ENCODE results near the gene ATM.
A peak's percentile ranks its signal among the peaks of the same experiment; 100 is the strongest.
"Not testable (repeated sequence)": the region's sequence is repeated elsewhere in the genome, so short reads cannot be mapped to it uniquely, and the experiment has no call there.

Gene ATM

DNA sequence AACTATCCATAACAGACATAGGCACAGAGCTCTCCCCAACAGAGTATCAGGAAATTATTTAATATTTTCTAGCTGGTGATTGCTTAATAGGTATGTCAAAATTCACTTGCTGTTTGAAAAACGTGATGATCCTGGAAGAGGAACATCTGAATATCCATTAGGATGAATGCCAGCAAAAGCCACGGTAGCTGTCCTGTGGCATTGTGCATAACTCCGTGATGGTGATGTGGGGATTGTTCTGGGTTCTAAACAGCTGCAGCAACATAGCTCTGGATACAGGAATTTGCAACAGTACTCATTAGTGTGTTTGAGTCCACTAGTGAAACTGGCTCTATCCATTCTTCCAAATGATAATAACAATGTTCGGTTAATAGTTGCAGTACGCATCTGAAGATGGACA, 165.7 kb downstream of the ATM start:
- DNase-seq, result no peak

DNA sequence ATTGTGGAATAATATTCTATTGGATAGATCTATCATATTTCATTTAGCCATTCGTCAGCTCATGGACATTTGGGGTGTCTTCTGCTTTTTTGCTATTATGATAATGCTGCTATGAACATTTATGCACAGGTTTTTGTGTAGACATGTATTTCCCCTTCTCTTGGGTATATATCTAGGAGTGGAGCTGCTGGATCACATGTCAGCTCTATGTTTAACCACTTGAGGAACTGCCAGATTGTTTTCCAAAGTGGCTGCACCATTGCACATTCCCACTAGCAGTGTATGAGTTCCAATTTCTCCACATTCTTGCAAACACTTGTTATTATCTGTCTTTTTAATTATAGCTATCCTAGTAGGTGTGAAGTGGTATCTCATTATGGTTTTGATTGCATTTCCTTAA, 169.5 kb downstream of the ATM start:
- DNase-seq, result no peak

- no peak for DNase-seq
Observed at GRCh38 chr11:108393046-108393445, 170.2 kb downstream of the ATM start.

DNA sequence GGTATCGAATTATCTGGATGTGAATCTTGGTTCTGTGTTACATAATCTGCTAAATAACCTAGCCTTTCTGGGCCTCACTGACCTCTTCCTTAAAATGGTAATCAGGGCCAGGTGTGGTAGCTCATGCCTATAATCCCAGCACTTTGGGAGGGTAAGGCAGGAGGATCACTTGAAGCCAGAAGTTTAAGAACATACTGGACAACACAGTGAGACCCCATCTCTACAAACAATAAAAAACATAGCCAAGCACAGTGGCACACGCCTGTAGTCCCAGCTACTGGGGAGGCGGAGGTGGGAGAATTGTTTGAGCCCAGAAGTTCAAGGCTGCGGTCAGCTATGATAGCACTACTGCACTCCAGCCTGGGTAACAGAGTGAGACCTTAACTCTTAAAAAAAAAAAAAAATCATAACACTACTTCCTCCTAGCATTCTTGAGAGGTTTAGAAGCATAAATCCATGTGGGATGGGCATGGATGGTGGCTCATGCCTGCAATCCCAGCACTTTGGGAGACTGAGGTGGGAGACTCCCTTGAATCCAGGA, 171.9 kb downstream of the ATM start:
- DNase-seq, result no peak

DNA sequence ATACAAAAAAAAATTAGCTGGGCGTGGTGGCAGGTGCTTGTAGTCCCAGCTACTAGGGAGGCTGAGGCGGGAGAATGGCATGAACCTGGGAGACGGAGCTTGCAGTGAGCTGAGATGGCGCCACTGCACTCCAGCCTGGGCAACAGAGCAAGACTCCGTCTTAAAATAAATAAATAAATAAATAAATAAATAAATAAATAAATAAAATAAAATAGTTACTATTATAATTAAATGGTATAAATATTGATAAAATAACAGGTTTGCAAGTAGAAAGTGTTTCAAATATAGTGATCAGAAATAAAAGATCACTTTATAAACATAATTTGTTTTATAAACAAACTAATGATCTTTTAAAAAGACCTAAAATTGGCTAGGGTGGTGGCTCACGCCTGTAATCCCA, 173.8 kb downstream of the ATM start:
- not testable (repeated sequence) for DNase-seq

GRCh38 chr11:108398439-108398838, 175.6 kb downstream of the ATM start:
- no peak for DNase-seq

GRCh38 chr11:108402241-108402640, 179.4 kb downstream of the ATM start:
- DNase-seq, result no peak

DNA sequence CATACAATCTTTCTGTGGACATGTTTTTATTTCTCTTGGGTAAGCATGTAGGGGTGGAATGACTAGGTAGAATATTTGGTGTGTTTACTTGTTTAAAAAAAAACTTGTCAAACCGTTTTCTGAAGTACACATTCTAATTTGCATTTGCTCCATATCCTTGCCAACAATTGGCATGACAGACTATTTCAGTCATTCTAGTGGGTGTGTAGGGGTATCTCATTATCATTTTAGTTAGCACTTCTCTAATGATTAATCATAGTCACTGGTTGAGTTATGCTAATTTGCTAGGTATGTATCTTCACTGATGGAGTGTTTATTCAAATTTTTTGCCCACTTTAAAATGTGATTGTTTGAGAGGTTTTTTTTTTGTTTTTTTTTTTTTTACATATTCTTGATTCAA, 180.2 kb downstream of the ATM start:
- no peak for DNase-seq

- DNase-seq, result no peak
Observed at GRCh38 chr11:108405706-108406105, 182.8 kb downstream of the ATM start.

DNA sequence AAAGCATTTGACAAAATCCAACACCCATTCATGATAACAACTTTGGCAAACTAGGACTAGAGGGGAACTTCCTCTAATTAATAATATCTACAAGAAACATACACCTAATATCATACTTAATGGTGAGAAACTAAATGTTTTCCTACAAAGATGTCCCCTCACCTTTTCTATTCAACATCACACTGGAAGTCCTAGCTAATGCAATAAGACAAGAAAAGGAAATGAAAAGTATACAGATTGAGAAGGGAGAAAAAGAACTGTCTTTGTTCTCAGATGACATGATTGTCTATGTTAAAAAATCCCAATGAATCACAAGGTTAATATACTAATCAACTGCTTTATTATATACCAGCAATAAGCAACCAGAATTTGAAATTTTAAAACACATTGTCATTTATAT, 192.1 kb downstream of the ATM start:
- DNase-seq, result no peak

DNA sequence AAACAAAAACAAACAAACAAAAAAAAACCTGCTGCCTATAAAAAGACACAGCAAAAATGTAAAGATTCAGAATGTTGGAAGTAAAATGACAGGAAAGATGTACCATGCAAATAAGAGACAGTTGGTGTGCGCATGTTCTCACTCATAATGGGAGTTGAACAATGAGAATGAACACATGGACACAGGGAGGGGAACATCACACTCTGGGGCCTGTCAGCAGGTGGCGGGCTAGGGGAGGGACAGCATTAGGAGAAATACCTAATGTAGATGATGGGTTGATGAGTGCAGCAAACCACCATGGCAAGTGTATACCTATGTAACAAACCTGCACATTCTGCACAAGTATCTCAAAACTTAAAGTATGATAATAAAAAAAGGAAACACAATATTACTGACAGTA, 194.7 kb downstream of the ATM start:
- DNase-seq, result peak; percentile 4

Data from activated CD4-positive, alpha-beta T cell treated with anti-CD3 and anti-CD28 coated beads, Interleukin-2, Interleukin-6, amounts not matched to agents 100 ng/mL and 50 ng/mL, durations not matched to agents 16 hours and 8 hours (primary cell).